Liver (tissue), 9 donors: Measurements from ENCODE around the gene HERC6. TPM values are rescaled to one million over a fixed set of nuclear protein-coding genes. Genes with fewer than 3 reads are reported as not detected.

ENCODE experiments used
- DNase-seq: peaks from one replicate; pipeline ENCODE4 v3.0.0-alpha.2; 2017; ENCODE audit warnings: low spot score
- H3K27ac ChIP-seq, 2 donors: one replicate each; pipeline ENCODE4 v1.7.0; 2013; ENCODE audit warnings: inconsistent platforms in 2 of 2, low read length in 2 of 2, control low read depth in 1 of 2, low read depth in 1 of 2, mild to moderate bottlenecking in 1 of 2
- H3K27me3 ChIP-seq, 4 donors: one replicate each; pipeline versions ENCODE4 v1.6.1 to v1.7.0; 2013; ENCODE audit warnings: low read length in 3 of 4, inconsistent platforms in 1 of 4, mild to moderate bottlenecking in 1 of 4, moderate library complexity in 1 of 4; ENCODE audit not compliant: control insufficient read depth in 4 of 4, insufficient read depth in 4 of 4
- H3K36me3 ChIP-seq, 4 donors: one replicate each; pipeline versions ENCODE4 v1.6.1 to v1.7.0; 2013; ENCODE audit warnings: low read length in 3 of 4, mild to moderate bottlenecking in 3 of 4, low read depth in 1 of 4, moderate library complexity in 1 of 4; ENCODE audit not compliant: control insufficient read depth in 4 of 4, insufficient read depth in 3 of 4
- H3K4me1 ChIP-seq, 4 donors: one replicate each; pipeline versions ENCODE4 v1.6.1 to v1.7.0; 2013; ENCODE audit warnings: low read length in 3 of 4, mild to moderate bottlenecking in 3 of 4, moderate library complexity in 1 of 4; ENCODE audit not compliant: control insufficient read depth in 4 of 4, insufficient read depth in 4 of 4
- H3K4me3 ChIP-seq, 3 donors: one replicate each; pipeline versions ENCODE4 v1.6.1 to v1.7.0; 2013; ENCODE audit warnings: low read length in 3 of 3, control low read depth in 1 of 3, low read depth in 1 of 3, mild to moderate bottlenecking in 1 of 3
- H3K9ac ChIP-seq, 2 donors: one replicate each; pipeline ENCODE4 v1.7.0; 2013; ENCODE audit warnings: low read length in 2 of 2, mild to moderate bottlenecking in 2 of 2, moderate library complexity in 2 of 2, control low read depth in 1 of 2, low read depth in 1 of 2
- H3K9me3 ChIP-seq, 4 donors: one replicate each; pipeline versions ENCODE4 v1.6.1 to v1.7.0; 2013; ENCODE audit warnings: low read length in 3 of 4; ENCODE audit not compliant: control insufficient read depth in 4 of 4
- ATF3 ChIP-seq: IDR thresholded peaks from 2 replicates; pipeline ENCODE4 v1.6.1; 2016; ENCODE audit warnings: antibody characterized with exemption
- EGR1 ChIP-seq, 2 donors: IDR thresholded peaks; 2 replicates each; pipeline ENCODE4 v1.6.1; 2016 to 2018; ENCODE audit warnings: antibody characterized with exemption in 2 of 2, low read depth in 2 of 2
- FOXA1 ChIP-seq: IDR thresholded peaks from 2 replicates; pipeline ENCODE4 v1.6.1; 2016; ENCODE audit warnings: antibody characterized with exemption
- FOXA2 ChIP-seq: IDR thresholded peaks from 2 replicates; pipeline ENCODE4 v1.6.1; 2016; ENCODE audit warnings: antibody characterized with exemption
- HNF4A ChIP-seq, 2 donors: conservative IDR thresholded peaks; 2 replicates each; pipeline ENCODE4 v1.6.1; 2016; ENCODE audit warnings: antibody characterized with exemption in 2 of 2, mild to moderate bottlenecking in 2 of 2
- HNF4G ChIP-seq: IDR thresholded peaks from 2 replicates; pipeline ENCODE4 v1.6.1; 2016; ENCODE audit warnings: antibody characterized with exemption
- JUND ChIP-seq, 2 donors: IDR thresholded peaks; 2 replicates each; pipeline ENCODE4 v1.6.1; 2016; ENCODE audit warnings: antibody characterized with exemption in 2 of 2
- NR2F2 ChIP-seq: IDR thresholded peaks from 2 replicates; pipeline ENCODE4 v1.6.1; 2016; ENCODE audit warnings: antibody characterized with exemption
- RAD21 ChIP-seq, 2 donors: IDR thresholded peaks; 2 replicates each; pipeline ENCODE4 v1.6.1; 2016; ENCODE audit warnings: antibody characterized with exemption in 2 of 2, mild to moderate bottlenecking in 2 of 2
- RXRA ChIP-seq, 2 donors: IDR thresholded peaks; 2 replicates each; pipeline ENCODE4 v1.6.1; 2017 to 2018; ENCODE audit warnings: antibody characterized with exemption in 2 of 2, mild to moderate bottlenecking in 1 of 2
- SP1 ChIP-seq: IDR thresholded peaks from 2 replicates; pipeline ENCODE4 v1.6.1; 2018; ENCODE audit warnings: antibody characterized with exemption, mild to moderate bottlenecking
- TAF1 ChIP-seq: conservative IDR thresholded peaks from 2 replicates; pipeline ENCODE4 v1.6.1; 2016; ENCODE audit warnings: antibody characterized with exemption, mild to moderate bottlenecking
- YY1 ChIP-seq: IDR thresholded peaks from 2 replicates; pipeline ENCODE4 v1.6.1; 2016; ENCODE audit warnings: antibody characterized with exemption, mild to moderate bottlenecking
- ZBTB33 ChIP-seq: IDR thresholded peaks from 2 replicates; pipeline ENCODE4 v1.6.1; 2016; ENCODE audit warnings: antibody characterized with exemption
- whole genome bisulfite sequencing: extraction: QIAGEN DNeasy Blood & Tissue Kit; methylation state at CpG from one replicate; pipeline ENCODE4 v1.1.7; 2013; 5-methylcytosine and 5-hydroxymethylcytosine counted together
- polyA plus RNA-seq, 2 donors: library from polyadenylated mRNA; stranded (reverse) in 1 of 2; unstranded in 1 of 2; fragments of 200-250 nt in 1 of 2; fragments of >200 nt in 1 of 2; fragmentation: Nextera tagmentation in 1 of 2; extraction: Ambion mirVana in 1 of 2; gene quantifications; one replicate each; pipeline versions ENCODE4 v1.2.1 to v1.2.3, GENCODE V29; 2013 to 2015
- total RNA-seq, 2 donors: library from RNA; depleted of rRNA; stranded (reverse); fragments of >200 nt; gene quantifications; one replicate each; pipeline ENCODE4 v1.2.3, GENCODE V29; 2014
- TF ChIP-seq, protein P1 (sequence below): IDR thresholded peaks from 2 replicates; pipeline ENCODE4 v1.6.1; 2016; ENCODE audit warnings: antibody characterized with exemption
- TF ChIP-seq, protein P2 (sequence below): fragments of 150-350 bp; IDR thresholded peaks from 2 replicates; pipeline ENCODE4 v1.5.1; 2017; ENCODE audit warnings: improper control_type of control experiment, low read depth, low read length; ENCODE audit not compliant: missing input control
- donor health status: healthy.
- donor health status: healthy.
- donor health status: healthy.
- donor health status: healthy.
- donor health status: healthy.

The HERC6 gene
- total and polyA plus RNA-seq, 4 donors = 1.5 to 3.8 (median 2.6) TPM

- TF ChIP-seq HNF4G (no peak), FOXA1 (no peak), TAF1 (no peak), YY1 (no peak)
These were observed 35.1 kb downstream of the HERC6 start (continued) for GRCh38 chr4:88413801-88414200.

DNA sequence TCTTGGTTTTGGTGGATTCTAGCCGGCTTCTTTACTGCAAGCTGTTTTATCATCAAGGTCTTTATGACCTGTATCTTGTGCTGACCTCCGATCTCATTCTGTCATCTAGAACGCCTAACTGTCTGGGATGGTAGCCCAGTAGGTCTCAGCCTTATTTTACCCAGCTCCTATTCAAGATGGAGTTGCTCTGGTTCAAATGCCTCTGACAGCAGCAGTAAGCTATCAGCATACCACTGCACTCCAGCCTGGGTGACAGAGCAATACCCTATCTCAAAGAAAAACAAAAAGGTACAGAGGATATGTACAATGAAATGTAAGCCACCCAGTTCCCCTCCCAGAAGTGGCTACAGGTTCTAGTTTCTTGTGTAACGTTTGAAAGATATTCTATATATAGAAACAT, 36.1 kb downstream of the HERC6 start:
- no peak for DNase-seq
- Histone ChIP-seq H3K9me3 (no peaks in the 10 kb centered on the region), H3K27ac (no peak overlapping the region), H3K9ac (no peak overlapping the region), H3K4me3 (no peak overlapping the region), H3K4me1 (no peaks in the 10 kb centered on the region), H3K27me3 (no peaks in the 10 kb centered on the region), H3K36me3 (peaks cover 0 to 6% (median 3%) of the 10 kb centered on the region in 4 donors)
- no peak for TF ChIP-seq ATF3
- TF ChIP-seq NR2F2 = no peak
- TF ChIP-seq TAF1 = no peak
- no peak for TF ChIP-seq SP1
- WGBS = 89% methylated on average over 4 of the region's 4 CpGs

GRCh38 chr4:88415982-88416381, 37.3 kb downstream of the HERC6 start:
- TF ChIP-seq ZBTB33 = no peak
- TF ChIP-seq RXRA (IDR thresholded peaks at IDR 0.05) = no peak
- no peak for TF ChIP-seq HNF4A (conservative IDR thresholded peaks at IDR 0.05)
- TF ChIP-seq, protein P1, sequence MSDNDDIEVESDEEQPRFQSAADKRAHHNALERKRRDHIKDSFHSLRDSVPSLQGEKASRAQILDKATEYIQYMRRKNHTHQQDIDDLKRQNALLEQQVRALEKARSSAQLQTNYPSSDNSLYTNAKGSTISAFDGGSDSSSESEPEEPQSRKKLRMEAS = no peak
- TF ChIP-seq RAD21 (IDR thresholded peaks at IDR 0.05) = no peak
- TF ChIP-seq FOXA2 = no peak
- TF ChIP-seq ATF3 = no peak
- TF ChIP-seq JUND (IDR thresholded peaks at IDR 0.05) = no peak
- TF ChIP-seq, protein P2, sequence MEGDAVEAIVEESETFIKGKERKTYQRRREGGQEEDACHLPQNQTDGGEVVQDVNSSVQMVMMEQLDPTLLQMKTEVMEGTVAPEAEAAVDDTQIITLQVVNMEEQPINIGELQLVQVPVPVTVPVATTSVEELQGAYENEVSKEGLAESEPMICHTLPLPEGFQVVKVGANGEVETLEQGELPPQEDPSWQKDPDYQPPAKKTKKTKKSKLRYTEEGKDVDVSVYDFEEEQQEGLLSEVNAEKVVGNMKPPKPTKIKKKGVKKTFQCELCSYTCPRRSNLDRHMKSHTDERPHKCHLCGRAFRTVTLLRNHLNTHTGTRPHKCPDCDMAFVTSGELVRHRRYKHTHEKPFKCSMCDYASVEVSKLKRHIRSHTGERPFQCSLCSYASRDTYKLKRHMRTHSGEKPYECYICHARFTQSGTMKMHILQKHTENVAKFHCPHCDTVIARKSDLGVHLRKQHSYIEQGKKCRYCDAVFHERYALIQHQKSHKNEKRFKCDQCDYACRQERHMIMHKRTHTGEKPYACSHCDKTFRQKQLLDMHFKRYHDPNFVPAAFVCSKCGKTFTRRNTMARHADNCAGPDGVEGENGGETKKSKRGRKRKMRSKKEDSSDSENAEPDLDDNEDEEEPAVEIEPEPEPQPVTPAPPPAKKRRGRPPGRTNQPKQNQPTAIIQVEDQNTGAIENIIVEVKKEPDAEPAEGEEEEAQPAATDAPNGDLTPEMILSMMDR = no peak
- TF ChIP-seq EGR1 (IDR thresholded peaks at IDR 0.05; ENCODE audit: low read depth in 2 of 2) = no peak
- TF ChIP-seq NR2F2 = no peak
- no peak for TF ChIP-seq HNF4G
- no peak for TF ChIP-seq FOXA1
- no peak for TF ChIP-seq SP1
- no peak for TF ChIP-seq TAF1
- WGBS = 86% methylated on average over 2 of the region's 2 CpGs
- Histone ChIP-seq H3K4me3 (no peak overlapping the region), H3K9ac (no peak overlapping the region), H3K4me1 (no peaks in the 10 kb centered on the region), H3K9me3 (no peaks in the 10 kb centered on the region), H3K27me3 (no peaks in the 10 kb centered on the region), H3K36me3 (peaks cover 0 to 6% (median 3%) of the 10 kb centered on the region in 4 donors), H3K27ac (no peak overlapping the region)
- no peak for DNase-seq
